Psoas muscle (tissue), 8 donors: ENCODE measurements around the gene PDZD7. TPM values are rescaled to one million over a fixed set of nuclear protein-coding genes. Genes with fewer than 3 reads are reported as not detected.
A peak's percentile ranks its signal among the peaks of the same experiment; 100 is the strongest.

ENCODE experiments used
- ATAC-seq, 4 donors: fragments of 200-7000 bp; cut with Tn5 transposase; one replicate each; pipeline ENCODE4 v1.9.1; 2020; ENCODE audit warnings: moderate library complexity in 3 of 4, mild to moderate bottlenecking in 2 of 4
- DNase-seq, 2 donors: peaks; one replicate each; pipeline ENCODE4 v3.0.0-alpha.2; 2020
- H3K27ac ChIP-seq: fragments of 200-600 bp; one replicate; pipeline ENCODE4 v1.8.0; 2022
- H3K27me3 ChIP-seq, 3 donors: fragments of 200-600 bp in 1 of 3; one replicate each; pipeline versions ENCODE4 v1.6.1 to v1.8.0; 2013 to 2022; ENCODE audit warnings: low read length in 2 of 3, mild to moderate bottlenecking in 2 of 3, moderate library complexity in 1 of 3; ENCODE audit not compliant: insufficient read depth in 3 of 3
- H3K36me3 ChIP-seq, 2 donors: fragments of 200-600 bp in 1 of 2; one replicate each; pipeline versions ENCODE4 v1.6.1 to v1.8.0; 2013 to 2022; ENCODE audit warnings: low read depth in 1 of 2, mild to moderate bottlenecking in 1 of 2, moderate library complexity in 1 of 2; ENCODE audit not compliant: insufficient read depth in 1 of 2
- H3K4me1 ChIP-seq: fragments of 200-600 bp; one replicate; pipeline ENCODE4 v1.8.0; 2022
- H3K4me3 ChIP-seq: fragments of 200-600 bp; one replicate; pipeline ENCODE4 v1.8.0; 2022; ENCODE audit warnings: mild to moderate bottlenecking
- H3K9me3 ChIP-seq: fragments of 200-600 bp; one replicate; pipeline ENCODE4 v1.8.0; 2022
- WGBS, 3 donors: extraction: QIAGEN DNeasy Blood & Tissue Kit; methylation state at CpG; one replicate each; pipeline versions ENCODE4 v1.1.6 to v1.1.7; 2013; 5-methylcytosine and 5-hydroxymethylcytosine counted together
- intact Hi-C, 2 donors: fragments of 100-400 bp; cut with DNase I; formaldehyde crosslinking; loops; one replicate each; pipeline versions ENCODE4 v1.11.0 to v1.14.2; 2022
- polyA plus RNA-seq, 3 donors: library from polyadenylated mRNA; stranded (reverse); fragments of 200-250 nt; gene quantifications; one replicate each; pipeline ENCODE4 v1.2.3, GENCODE V29; 2013
- total RNA-seq, 4 donors: library from RNA; stranded (reverse); fragmentation: NEBNext Ultra II Directional in 2 of 4; extraction: Animal tissue kit (Norgen Biotek cat#: 25700) in 2 of 4; gene quantifications; one replicate each; pipeline versions ENCODE4 v1.2.1 to v1.2.4, GENCODE V29; 2021 to 2023
- TF ChIP-seq, protein P1 (sequence below): fragments of 200-600 bp; IDR thresholded peaks from one replicate; pipeline ENCODE4 v1.8.0; 2022; ENCODE audit warnings: antibody characterized with exemption
- donor health status: healthy with polysubstance abuse.
- donor health status: DM: no; HTN: no; CAD: no; lungs with moderate emphysema.
- donor health status: Bipolar disorder and iron deficiency.
- donor health status: healthy.
- donor health status: DM: yes; HTN: yes; CAD: no.
- donor health status: DM: no; HTN: no; CAD: no.
- donor health status: DM: no; HTN: no; CAD: no.
- donor health status: DM: yes; HTN: yes; CAD: no.

PDZD7 gene
- total and polyA plus RNA-seq, 7 donors, result 0.04 to 0.54 (median 0.08) TPM; not detected in 2

DNA sequence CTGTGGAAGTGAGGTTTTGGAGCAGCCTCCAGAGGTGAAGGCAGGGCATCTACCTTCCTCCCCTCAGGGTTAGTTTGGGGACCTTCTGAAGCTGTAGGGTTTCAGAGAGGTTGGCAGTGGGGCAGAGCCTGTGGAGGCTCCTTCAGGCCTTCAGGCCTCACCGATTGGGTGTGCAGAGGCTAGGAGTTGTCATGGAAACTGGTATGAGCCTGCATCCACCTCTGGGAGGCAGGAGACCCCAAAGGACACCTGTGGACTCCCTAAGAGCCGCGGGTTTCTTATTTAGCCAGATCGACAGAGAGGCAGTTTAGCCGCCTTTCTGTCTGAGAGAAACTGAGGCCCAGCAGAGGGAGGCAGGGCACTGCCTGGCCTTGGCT, 29.3 kb downstream of the PDZD7 start:
- ATAC-seq, result no peak
- peak overlapping the region; percentile 100 for H3K27ac ChIP-seq
- H3K4me1 ChIP-seq, result peaks cover 43% of the 10 kb centered on the region
- H3K4me3 ChIP-seq, result peak overlapping the region; percentile 93
- WGBS, 3 donors, result 23 to 35% (median 24%) methylated on average over 5 of the region's 5 CpGs
- no peak for DNase-seq
- no peaks in the 10 kb centered on the region for H3K9me3 ChIP-seq
- intact Hi-C loops, result no loop called here
- no peaks in the 10 kb centered on the region for H3K27me3 ChIP-seq
- H3K36me3 ChIP-seq, result peaks cover 0 to 43% of the 10 kb centered on the region in 2 donors
- TF ChIP-seq, protein P1, sequence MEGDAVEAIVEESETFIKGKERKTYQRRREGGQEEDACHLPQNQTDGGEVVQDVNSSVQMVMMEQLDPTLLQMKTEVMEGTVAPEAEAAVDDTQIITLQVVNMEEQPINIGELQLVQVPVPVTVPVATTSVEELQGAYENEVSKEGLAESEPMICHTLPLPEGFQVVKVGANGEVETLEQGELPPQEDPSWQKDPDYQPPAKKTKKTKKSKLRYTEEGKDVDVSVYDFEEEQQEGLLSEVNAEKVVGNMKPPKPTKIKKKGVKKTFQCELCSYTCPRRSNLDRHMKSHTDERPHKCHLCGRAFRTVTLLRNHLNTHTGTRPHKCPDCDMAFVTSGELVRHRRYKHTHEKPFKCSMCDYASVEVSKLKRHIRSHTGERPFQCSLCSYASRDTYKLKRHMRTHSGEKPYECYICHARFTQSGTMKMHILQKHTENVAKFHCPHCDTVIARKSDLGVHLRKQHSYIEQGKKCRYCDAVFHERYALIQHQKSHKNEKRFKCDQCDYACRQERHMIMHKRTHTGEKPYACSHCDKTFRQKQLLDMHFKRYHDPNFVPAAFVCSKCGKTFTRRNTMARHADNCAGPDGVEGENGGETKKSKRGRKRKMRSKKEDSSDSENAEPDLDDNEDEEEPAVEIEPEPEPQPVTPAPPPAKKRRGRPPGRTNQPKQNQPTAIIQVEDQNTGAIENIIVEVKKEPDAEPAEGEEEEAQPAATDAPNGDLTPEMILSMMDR, result no peak

DNA sequence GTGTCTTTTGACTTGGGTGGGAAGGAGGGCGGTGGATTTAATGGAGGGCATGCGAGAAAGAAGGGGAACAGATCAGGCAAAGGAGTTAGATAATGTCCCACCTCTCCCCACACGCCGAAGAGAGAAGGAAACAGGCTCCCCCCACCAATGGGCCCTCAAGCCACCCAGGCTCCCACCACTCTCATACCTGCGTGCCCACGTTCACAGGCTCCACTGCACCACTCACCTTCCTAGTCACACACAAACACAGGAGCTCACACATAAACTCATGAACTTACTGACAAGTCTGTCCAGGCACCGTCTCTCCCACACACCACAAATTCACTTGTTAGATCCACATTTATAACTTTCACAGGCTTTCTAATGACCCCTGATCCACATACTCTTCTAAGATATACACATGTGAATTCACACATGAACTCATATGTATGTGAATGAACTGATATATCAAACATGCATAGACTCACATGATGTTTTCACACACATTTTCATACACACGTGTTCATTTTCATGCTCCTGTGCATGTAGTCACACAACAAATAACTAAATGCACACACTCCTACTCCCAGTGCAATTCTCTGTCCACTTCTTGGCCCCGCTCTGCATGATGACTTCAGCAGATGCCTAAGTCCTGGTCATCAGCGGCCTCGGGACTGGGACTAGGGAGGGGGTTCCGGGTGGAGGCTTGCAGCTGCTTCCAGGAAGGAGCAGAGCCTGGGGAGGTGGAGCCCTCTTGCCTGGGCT, 29.8 kb downstream of the PDZD7 start:
- Histone ChIP-seq H3K4me1 (peaks cover 46% of the 10 kb centered on the region), H3K27me3 (no peaks in the 10 kb centered on the region), H3K36me3 (peaks cover 0 to 38% of the 10 kb centered on the region in 2 donors), H3K27ac (peak overlapping the region; percentile 100), H3K9me3 (no peaks in the 10 kb centered on the region), H3K4me3 (peak overlapping the region; percentile 93)
- DNase-seq (peak; percentile 92 to 94), ATAC-seq (peak; percentile 46 to 67 (median 58))
- TF ChIP-seq, protein P1, result no peak
- intact Hi-C loops, result no loop called here
- 11 to 32% (median 24%) methylated on average over 12 of the region's 12 CpGs for WGBS, 3 donors

DNA sequence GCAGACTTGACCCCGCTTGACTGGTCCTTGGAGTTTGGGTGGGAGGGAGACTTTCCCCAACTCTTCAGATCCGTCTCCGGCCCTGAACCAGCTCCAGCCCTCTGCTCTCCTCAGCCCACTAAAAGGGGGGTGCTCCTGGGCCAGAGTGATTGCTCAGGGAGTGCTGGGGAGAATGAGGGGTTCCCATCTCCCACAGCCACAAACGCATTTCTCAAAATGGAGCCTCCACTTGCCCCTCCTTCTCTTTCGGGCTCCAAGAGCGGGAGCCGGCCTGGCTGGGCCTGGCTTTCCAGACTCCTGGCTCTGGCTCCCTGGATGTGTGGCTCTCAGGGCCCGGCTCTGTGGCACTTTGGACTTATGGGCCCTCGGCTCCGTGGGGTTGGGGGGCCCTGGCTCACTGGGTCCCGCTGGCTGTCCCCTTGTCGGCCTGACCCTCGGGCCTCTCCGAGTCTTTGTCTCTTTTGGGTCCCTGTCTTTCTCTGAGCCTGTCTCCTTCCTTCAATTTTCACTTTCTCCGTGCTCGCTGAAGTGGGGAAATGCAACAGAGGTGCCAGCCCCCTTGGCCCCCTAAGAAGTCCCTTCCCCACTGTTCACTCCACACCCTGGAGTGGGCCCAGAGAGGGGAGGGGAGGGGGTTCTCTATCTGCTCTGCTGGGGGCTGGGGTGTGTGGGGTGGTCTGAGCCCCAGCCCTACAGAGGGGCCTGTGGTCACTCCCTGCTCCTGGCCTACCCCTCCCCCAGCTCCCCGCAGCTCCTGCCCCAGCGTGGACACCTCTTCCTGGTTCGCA, 30.6 kb downstream of the PDZD7 start:
- peaks cover 0 to 30% of the 10 kb centered on the region in 2 donors for H3K36me3 ChIP-seq
- TF ChIP-seq, protein P1, result no peak
- 2 to 9% (median 3%) methylated on average over 17 to 19 of the region's 19 CpGs for WGBS, 3 donors
- H3K27ac ChIP-seq, result peak overlapping the region; percentile 100
- peak overlapping the region; percentile 93 for H3K4me3 ChIP-seq
- ATAC-seq (no peak), DNase-seq (peak in 1 of 2 donors; percentile 44)
- no peaks in the 10 kb centered on the region for H3K27me3 ChIP-seq
- H3K4me1 ChIP-seq, result peaks cover 46% of the 10 kb centered on the region
- H3K9me3 ChIP-seq, result no peaks in the 10 kb centered on the region
- intact Hi-C loops, result no loop called here

DNA sequence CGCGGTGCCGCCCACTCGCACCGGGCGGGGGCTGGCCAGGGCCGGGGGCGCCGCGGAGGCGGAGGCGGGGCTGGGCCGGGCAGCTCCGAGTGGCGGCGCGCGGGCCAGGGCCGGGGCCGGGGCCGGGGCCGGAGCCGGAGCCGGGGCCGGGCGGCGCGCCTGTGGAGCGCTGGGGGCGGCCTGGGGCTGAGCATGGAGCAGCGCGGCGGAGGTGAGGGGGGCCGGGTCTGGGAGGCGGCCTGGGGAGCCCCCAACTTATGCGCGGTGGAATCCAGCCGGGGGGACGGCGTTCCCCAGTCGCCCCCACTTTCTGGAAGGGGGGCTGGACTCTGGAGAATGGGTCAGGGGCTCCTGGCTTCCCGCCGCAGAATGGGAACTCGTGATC, 31.2 kb downstream of the PDZD7 start, which contains the start of gene LZTS2:
Gene LZTS2 (plus strand): TSS at position 67 of the 385 bp plus-strand sequence. CDS start 2,731 bp downstream, outside the sequence.
- Histone ChIP-seq H3K4me1 (peaks cover 45% of the 10 kb centered on the region), H3K27me3 (no peaks in the 10 kb centered on the region), H3K4me3 (peak within 1 kb of the TSS; percentile 93), H3K27ac (peak within 1 kb of the TSS; percentile 100), H3K9me3 (no peaks in the 10 kb centered on the region), H3K36me3 (peaks cover 0 to 24% of the 10 kb centered on the region in 2 donors)
- 0 to 2% (median 0%) methylated on average over 3 to 44 of the region's 44 CpGs for whole genome bisulfite sequencing, 3 donors
- intact Hi-C loops, result no loop called here
- DNase-seq (no peak), ATAC-seq (no peak)
- TF ChIP-seq, protein P1, result no peak
